NB4 (cell line): ENCODE results near the gene HPN.

Source experiments
- CTCF ChIP-seq: IDR thresholded peaks from one replicate; pipeline ENCODE4 v1.5.1; 2012; ENCODE audit warnings: low read depth, low read length
- POLR2A ChIP-seq: IDR thresholded peaks from 2 replicates; pipeline ENCODE4 v1.6.1; 2011; ENCODE audit warnings: mild to moderate bottlenecking; ENCODE audit not compliant: insufficient read length; ENCODE audit errors: extremely low read depth

- TF ChIP-seq POLR2A (no peak), CTCF (no peak)
Observed at GRCh38 chr19:35019144-35019543, 22.4 kb upstream of the HPN start.
